Measurements from ENCODE around the gene TMEM86A.

TMEM86A gene

DNA sequence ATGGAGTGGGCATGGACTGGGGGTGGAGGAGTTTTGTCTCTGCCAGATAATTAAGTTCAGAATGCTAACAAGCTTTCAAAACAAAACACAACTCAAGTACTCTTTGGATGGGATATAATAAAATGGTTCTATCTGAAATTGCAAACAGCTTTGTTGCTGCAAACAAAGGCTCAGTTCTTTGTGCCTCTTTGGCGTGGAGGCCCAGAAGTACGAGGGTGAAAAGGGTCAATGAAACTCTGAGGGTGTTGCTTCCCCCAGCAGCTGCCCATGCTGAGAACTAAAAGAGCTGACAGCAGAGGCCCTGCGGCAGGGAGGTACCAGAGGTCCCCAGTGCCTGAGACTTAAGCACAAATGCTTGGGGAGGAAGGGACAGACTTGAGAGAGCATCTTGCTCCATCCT, 53.9 kb downstream of the TMEM86A start:
- TF ChIP-seq, protein P1, sequence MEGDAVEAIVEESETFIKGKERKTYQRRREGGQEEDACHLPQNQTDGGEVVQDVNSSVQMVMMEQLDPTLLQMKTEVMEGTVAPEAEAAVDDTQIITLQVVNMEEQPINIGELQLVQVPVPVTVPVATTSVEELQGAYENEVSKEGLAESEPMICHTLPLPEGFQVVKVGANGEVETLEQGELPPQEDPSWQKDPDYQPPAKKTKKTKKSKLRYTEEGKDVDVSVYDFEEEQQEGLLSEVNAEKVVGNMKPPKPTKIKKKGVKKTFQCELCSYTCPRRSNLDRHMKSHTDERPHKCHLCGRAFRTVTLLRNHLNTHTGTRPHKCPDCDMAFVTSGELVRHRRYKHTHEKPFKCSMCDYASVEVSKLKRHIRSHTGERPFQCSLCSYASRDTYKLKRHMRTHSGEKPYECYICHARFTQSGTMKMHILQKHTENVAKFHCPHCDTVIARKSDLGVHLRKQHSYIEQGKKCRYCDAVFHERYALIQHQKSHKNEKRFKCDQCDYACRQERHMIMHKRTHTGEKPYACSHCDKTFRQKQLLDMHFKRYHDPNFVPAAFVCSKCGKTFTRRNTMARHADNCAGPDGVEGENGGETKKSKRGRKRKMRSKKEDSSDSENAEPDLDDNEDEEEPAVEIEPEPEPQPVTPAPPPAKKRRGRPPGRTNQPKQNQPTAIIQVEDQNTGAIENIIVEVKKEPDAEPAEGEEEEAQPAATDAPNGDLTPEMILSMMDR (IDR thresholded peaks at IDR 0.05; ENCODE audit: control insufficient read depth, insufficient read depth, low read depth, low read length, missing control alignments): no peak
- H3K4me3 ChIP-seq (ENCODE audit: control insufficient read depth, low read depth, low read length): no peak overlapping the region
- no peak for DNase-seq (ENCODE audit: low read depth)

GRCh38 chr11:18754308-18754707, 55.7 kb downstream of the TMEM86A start:
- no peak for DNase-seq (ENCODE audit: low read depth)
- TF ChIP-seq, protein P1 (IDR thresholded peaks at IDR 0.05; ENCODE audit: control insufficient read depth, insufficient read depth, low read depth, low read length, missing control alignments): no peak
- H3K4me3 ChIP-seq (ENCODE audit: control insufficient read depth, low read depth, low read length): no peak overlapping the region

Measured in AG09309 (cell line).